PC-3 (cell line): Measurements from ENCODE around the gene MDC1. TPM values are rescaled to one million over a fixed set of nuclear protein-coding genes. Genes with fewer than 3 reads are reported as not detected.

Experiments used
- ATAC-seq: fragments of 200-7000 bp; cut with Tn5 transposase; 2 replicates; pipeline ENCODE4 v1.9.1; 2020; ENCODE audit warnings: mild to moderate bottlenecking, moderate library complexity
- BruUV-seq: library from RNA; stranded (reverse); fragments of 400-500 nt; replicated peaks from 2 replicates; lab custom pipeline; 2021; lab: Mats Ljungman, UMichigan
- CTCF ChIA-PET: fragments of 300-600 bp; sonication (Branson Sonifier 250); formaldehyde crosslinking; loops from one replicate; lab custom pipeline; 2022; ENCODE audit warnings: antibody characterized with exemption; lab: Charles Lee
- POLR2A ChIA-PET: fragments of 300-600 bp; sonication (Branson Sonifier 250); formaldehyde crosslinking; loops from one replicate; lab custom pipeline; 2022; ENCODE audit warnings: antibody characterized with exemption; ENCODE audit not compliant: unreplicated experiment; lab: Charles Lee
- DNase-seq: peaks from one replicate; pipeline ENCODE4 v3.0.0-alpha.2; 2015
- H2AFZ ChIP-seq: fragments of 300-600 bp; sonication (generic); 2 replicates; pipeline ENCODE4 v1.6.0; 2016; ENCODE audit warnings: antibody characterized with exemption, low read length
- H3F3A ChIP-seq: fragments of 300-600 bp; sonication (generic); one replicate; pipeline ENCODE4 v1.6.0; 2017; ENCODE audit warnings: antibody characterized with exemption, low read length, control low read depth, mild to moderate bottlenecking; ENCODE audit not compliant: unreplicated experiment
- H3K27ac ChIP-seq: fragments of 300-600 bp; sonication (generic); 2 replicates; pipeline ENCODE4 v1.5.1; 2016; ENCODE audit warnings: mild to moderate bottlenecking, low read length
- H3K27me3 ChIP-seq: fragments of 300-600 bp; sonication (generic); 2 replicates; pipeline ENCODE4 v1.6.1; 2016; ENCODE audit warnings: low read length, mixed read lengths
- H3K36me3 ChIP-seq: fragments of 300-600 bp; sonication (generic); 2 replicates; pipeline ENCODE4 v1.6.1; 2016; ENCODE audit warnings: low read depth, mixed run types, low read length, mixed read lengths
- H3K4me1 ChIP-seq: fragments of 300-600 bp; sonication (generic); 2 replicates; pipeline ENCODE4 v1.5.1; 2016; ENCODE audit warnings: low read length; ENCODE audit not compliant: insufficient read depth
- H3K4me2 ChIP-seq: fragments of 300-600 bp; sonication (generic); 2 replicates; pipeline ENCODE4 v1.6.0; 2016; ENCODE audit warnings: low read length
- H3K4me3 ChIP-seq: fragments of 300-600 bp; sonication (generic); 2 replicates; pipeline ENCODE4 v1.5.1; 2016; ENCODE audit warnings: mild to moderate bottlenecking, low read length, mixed read lengths
- H3K79me2 ChIP-seq: fragments of 300-600 bp; sonication (generic); 2 replicates; pipeline ENCODE4 v1.6.1; 2017; ENCODE audit warnings: low read length, mixed read lengths
- H3K9ac ChIP-seq: fragments of 300-600 bp; sonication (generic); 2 replicates; pipeline ENCODE4 v1.6.0; 2016; ENCODE audit warnings: mild to moderate bottlenecking, low read length
- H3K9me2 ChIP-seq: fragments of 300-600 bp; sonication (generic); replicated peaks from 2 replicates; pipeline ENCODE4 v1.6.1; 2016; ENCODE audit warnings: mixed run types, low read length, mixed read lengths
- H3K9me3 ChIP-seq: fragments of 300-600 bp; sonication (generic); 2 replicates; pipeline ENCODE4 v1.6.1; 2016; ENCODE audit warnings: low read length, mixed read lengths
- H4K20me1 ChIP-seq: fragments of 300-600 bp; sonication (generic); 2 replicates; pipeline ENCODE4 v1.6.1; 2016; ENCODE audit warnings: low read length, mixed read lengths
- EZH2 ChIP-seq: fragments of 300-600 bp; sonication (generic); IDR thresholded peaks from one replicate; pipeline ENCODE4 v1.6.1; 2017; ENCODE audit warnings: antibody characterized with exemption, mild to moderate bottlenecking, low read length; ENCODE audit not compliant: unreplicated experiment
- EZH2phosphoT487 ChIP-seq: fragments of 300-600 bp; sonication (generic); IDR thresholded peaks from 2 replicates; pipeline ENCODE4 v1.6.1; 2018; ENCODE audit warnings: mild to moderate bottlenecking, antibody characterized with exemption, low read length, borderline replicate concordance
- intact Hi-C: fragments of 100-400 bp; cut with micrococcal nuclease; formaldehyde crosslinking; loops from 2 replicates; pipeline ENCODE4 v1.9.0; 2023
- total RNA-seq: library from RNA; depleted of rRNA; stranded (reverse); fragments of >200 nt; gene quantifications from 2 replicates; pipeline ENCODE4 v1.2.3, GENCODE V29; 2014
- TF ChIP-seq, protein P1 (sequence below): fragments of 300-600 bp; sonication (generic); conservative IDR thresholded peaks from 2 replicates; pipeline ENCODE4 v1.5.1; 2017; ENCODE audit warnings: antibody characterized with exemption, low read depth, mild to moderate bottlenecking, low read length

Gene MDC1
- total RNA-seq, 1 experiment from 2014 or later, result 19.6 TPM

DNA sequence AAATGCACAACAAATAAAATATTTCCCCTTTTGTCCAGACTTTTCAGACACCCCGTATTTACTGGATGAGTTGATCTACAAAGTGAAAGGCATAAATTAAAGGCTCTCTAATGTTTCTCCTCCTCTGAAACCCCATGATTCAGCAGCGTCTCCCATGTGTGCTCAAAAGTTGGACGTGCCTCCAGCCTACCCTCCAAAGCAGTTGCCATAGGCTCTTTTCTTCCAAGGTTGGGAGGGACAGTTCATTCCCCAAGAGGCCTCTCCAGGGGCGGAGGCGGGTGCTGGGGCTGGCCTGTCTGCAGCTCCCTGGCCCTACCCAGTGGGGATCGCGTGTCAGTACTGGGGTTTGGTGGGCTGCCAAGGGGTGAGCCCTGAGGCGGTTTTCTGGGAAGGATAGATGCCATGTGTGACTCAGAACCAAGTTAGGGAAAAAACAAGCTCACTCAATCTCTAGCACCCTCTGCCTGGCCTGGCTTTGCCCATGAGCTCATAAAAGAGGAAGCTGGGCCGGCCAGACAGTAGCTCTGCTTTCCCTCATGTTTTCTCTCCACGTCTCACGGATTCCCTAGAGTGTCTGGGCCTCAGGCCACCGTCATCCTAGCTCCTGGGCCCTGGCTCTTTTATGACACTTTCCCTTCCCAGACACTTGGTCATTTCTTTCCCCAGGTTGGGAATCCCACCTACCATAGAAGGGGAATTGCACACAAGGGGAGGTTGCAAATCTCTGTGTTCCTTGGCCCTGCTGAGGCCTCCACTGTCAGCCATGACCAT is 35.3 kb upstream of the MDC1 start:
- H3K27ac ChIP-seq, result peak overlapping the region; percentile 98
- TF ChIP-seq, protein P1, sequence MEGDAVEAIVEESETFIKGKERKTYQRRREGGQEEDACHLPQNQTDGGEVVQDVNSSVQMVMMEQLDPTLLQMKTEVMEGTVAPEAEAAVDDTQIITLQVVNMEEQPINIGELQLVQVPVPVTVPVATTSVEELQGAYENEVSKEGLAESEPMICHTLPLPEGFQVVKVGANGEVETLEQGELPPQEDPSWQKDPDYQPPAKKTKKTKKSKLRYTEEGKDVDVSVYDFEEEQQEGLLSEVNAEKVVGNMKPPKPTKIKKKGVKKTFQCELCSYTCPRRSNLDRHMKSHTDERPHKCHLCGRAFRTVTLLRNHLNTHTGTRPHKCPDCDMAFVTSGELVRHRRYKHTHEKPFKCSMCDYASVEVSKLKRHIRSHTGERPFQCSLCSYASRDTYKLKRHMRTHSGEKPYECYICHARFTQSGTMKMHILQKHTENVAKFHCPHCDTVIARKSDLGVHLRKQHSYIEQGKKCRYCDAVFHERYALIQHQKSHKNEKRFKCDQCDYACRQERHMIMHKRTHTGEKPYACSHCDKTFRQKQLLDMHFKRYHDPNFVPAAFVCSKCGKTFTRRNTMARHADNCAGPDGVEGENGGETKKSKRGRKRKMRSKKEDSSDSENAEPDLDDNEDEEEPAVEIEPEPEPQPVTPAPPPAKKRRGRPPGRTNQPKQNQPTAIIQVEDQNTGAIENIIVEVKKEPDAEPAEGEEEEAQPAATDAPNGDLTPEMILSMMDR, result 0 out of 2 replicates have a peak, but pooled peaks have one; percentile 14
- TF ChIP-seq EZH2, result no peak
- H3K4me2 ChIP-seq, result peak overlapping the region; percentile 25
- ATAC-seq (peak; percentile 69), DNase-seq (peak; percentile 100)
- no peaks in the 10 kb centered on the region for H4K20me1 ChIP-seq
- no peak overlapping the region for H3K4me3 ChIP-seq
- peaks cover 34% of the 10 kb centered on the region for H3F3A ChIP-seq
- no peaks in the 10 kb centered on the region for H3K27me3 ChIP-seq
- peak overlapping the region; percentile 98 for H3K9ac ChIP-seq
- H3K36me3 ChIP-seq, result no peaks in the 10 kb centered on the region
- POLR2A ChIA-PET, result interaction anchor here (0.5 to 1.9 kb wide), 14 partner anchors 8 to 136 kb away, joined by 3 to 40 read pairs (median 4); partner anchors contain the start of genes FLOT1 and IER3
- BruUV-seq, result no TSS peak
- peaks cover 24% of the 10 kb centered on the region for H3K79me2 ChIP-seq
- no peaks in the 10 kb centered on the region for H3K9me3 ChIP-seq
- H3K9me2 ChIP-seq, result no peaks in the 10 kb centered on the region
- H3K4me1 ChIP-seq, result peaks cover 76% of the 10 kb centered on the region
- CTCF ChIA-PET, result interaction anchor here (0.6 to 1.4 kb wide), 9 partner anchors 8 to 120 kb away, joined by 3 to 10 read pairs (median 3); partner anchors contain the start of gene IER3
- H2AFZ ChIP-seq, result no peak overlapping the region
- intact Hi-C loops, result loop anchor here (1.0 kb wide), 4 partner anchors 10 to 68 kb away; partner anchors contain the start of gene FLOT1

DNA sequence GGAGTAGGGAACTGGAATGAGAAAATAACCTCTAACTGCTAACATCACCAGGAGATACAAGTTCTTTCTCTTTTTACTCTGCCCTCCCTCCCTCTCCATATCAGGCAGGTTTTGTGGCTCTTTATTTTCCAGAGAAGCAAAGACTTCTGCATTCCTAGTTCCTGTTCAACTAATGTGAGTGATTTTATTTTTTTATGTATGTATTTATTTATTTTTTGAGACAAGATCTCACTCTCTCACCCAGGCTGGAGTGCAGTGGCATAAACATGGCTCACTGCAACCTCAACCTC is 33.2 kb upstream of the MDC1 start:
- Histone ChIP-seq H3K9me2 (no peaks in the 10 kb centered on the region), H2AFZ (no peak overlapping the region), H4K20me1 (no peaks in the 10 kb centered on the region), H3K9ac (peak overlapping the region; percentile 98), H3K27me3 (no peaks in the 10 kb centered on the region), H3K4me2 (peak overlapping the region; percentile 74), H3F3A (peaks cover 34% of the 10 kb centered on the region), H3K36me3 (no peaks in the 10 kb centered on the region), H3K9me3 (no peaks in the 10 kb centered on the region), H3K27ac (peak overlapping the region; percentile 98), H3K79me2 (peaks cover 42% of the 10 kb centered on the region), H3K4me3 (no peak overlapping the region), H3K4me1 (peaks cover 87% of the 10 kb centered on the region)
- POLR2A ChIA-PET, result interaction anchor here (0.5 kb wide), 1 partner anchor 132 kb away, joined by 7 read pairs; no protein-coding TSS in a partner anchor
- no TSS peak for BruUV-seq
- DNase-seq (no peak), ATAC-seq (no peak)
- no peak for TF ChIP-seq EZH2phosphoT487
- TF ChIP-seq EZH2, result no peak
- TF ChIP-seq, protein P1, result no peak
- intact Hi-C loops, result no loop called here
- CTCF ChIA-PET, result no interaction called here
